ENCODE data around the gene ANGPTL5. TPM values are rescaled to one million over a fixed set of nuclear protein-coding genes. Genes with fewer than 3 reads are reported as not detected.

Gene ANGPTL5
- total and polyA plus RNA-seq, 7 donors = 0.23 to 2.5 (median 0.48) TPM; not detected in 3

DNA sequence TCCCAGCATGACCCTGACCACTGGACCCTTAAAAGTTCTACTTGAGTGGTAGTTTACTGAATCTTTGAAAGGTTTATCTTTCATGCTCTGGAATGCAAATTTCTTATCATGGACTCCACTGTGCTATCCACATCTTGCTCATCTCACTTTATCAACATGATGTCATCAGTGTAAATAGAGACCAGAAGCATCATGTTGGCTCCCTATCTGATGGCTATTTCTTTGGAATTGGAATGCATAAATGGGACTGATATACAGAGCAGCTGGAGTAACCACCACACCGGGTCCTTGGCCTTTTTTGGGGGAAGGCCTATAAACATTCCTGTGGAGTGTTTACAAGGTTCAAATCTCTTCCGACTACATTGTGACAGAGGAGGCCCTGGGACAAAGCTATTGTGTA is 75.6 kb downstream of the ANGPTL5 start:
- H3K4me3 ChIP-seq = no peak overlapping the region
- H3K27me3 ChIP-seq = no peaks in the 10 kb centered on the region
- H3K36me3 ChIP-seq = no peaks in the 10 kb centered on the region
- DNase-seq = no peak
- intact Hi-C loops (cut with DNase I) = no loop called here
- H3K27ac ChIP-seq = no peak overlapping the region
- TF ChIP-seq POLR2A (IDR thresholded peaks at IDR 0.05) = no peak
- TF ChIP-seq EP300 (IDR thresholded peaks at IDR 0.05) = no peak
- no peak for TF ChIP-seq POLR2AphosphoS5 (IDR thresholded peaks at IDR 0.05)
- TF ChIP-seq, protein P1, sequence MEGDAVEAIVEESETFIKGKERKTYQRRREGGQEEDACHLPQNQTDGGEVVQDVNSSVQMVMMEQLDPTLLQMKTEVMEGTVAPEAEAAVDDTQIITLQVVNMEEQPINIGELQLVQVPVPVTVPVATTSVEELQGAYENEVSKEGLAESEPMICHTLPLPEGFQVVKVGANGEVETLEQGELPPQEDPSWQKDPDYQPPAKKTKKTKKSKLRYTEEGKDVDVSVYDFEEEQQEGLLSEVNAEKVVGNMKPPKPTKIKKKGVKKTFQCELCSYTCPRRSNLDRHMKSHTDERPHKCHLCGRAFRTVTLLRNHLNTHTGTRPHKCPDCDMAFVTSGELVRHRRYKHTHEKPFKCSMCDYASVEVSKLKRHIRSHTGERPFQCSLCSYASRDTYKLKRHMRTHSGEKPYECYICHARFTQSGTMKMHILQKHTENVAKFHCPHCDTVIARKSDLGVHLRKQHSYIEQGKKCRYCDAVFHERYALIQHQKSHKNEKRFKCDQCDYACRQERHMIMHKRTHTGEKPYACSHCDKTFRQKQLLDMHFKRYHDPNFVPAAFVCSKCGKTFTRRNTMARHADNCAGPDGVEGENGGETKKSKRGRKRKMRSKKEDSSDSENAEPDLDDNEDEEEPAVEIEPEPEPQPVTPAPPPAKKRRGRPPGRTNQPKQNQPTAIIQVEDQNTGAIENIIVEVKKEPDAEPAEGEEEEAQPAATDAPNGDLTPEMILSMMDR (IDR thresholded peaks at IDR 0.05) = no peak
- no peaks in the 10 kb centered on the region for H3K9me3 ChIP-seq
- no peaks in the 10 kb centered on the region for H3K4me1 ChIP-seq
- 41 to 66% methylated on average over 2 of the region's 2 CpGs for WGBS, 2 donors

Other genes with a start within 250 kb of the ANGPTL5 start
- gene CEP126, start 1.5 kb downstream of the ANGPTL5 start, total RNA-seq = 10 to 100 TPM in 2 of 4 donors, 1 to 10 TPM in 2; 3.7 to 15.5 (median 8.3) TPM
- gene CEP126, start 1.5 kb downstream of the ANGPTL5 start, polyA plus RNA-seq = 1 to 10 TPM; 1.2 to 3.6 (median 1.8) TPM
- 10 to 100 TPM in 1 of 4 donors, 1 to 10 TPM in 3; 2.0 to 15.0 (median 4.0) TPM for gene CFAP300, start 130.9 kb upstream of the ANGPTL5 start, total RNA-seq
- gene CFAP300, start 130.9 kb upstream of the ANGPTL5 start, polyA plus RNA-seq = 1 to 10 TPM in 1 of 3 donors, under 1 TPM in 1, not detected in 1; 0.76 to 1.6 TPM
- 100 to 1,000 TPM; 159 to 239 (median 186) TPM for gene YAP1, start 193.9 kb upstream of the ANGPTL5 start, total RNA-seq
- 10 to 100 TPM; 12.0 to 21.1 (median 13.9) TPM for gene YAP1, start 193.9 kb upstream of the ANGPTL5 start, polyA plus RNA-seq

All from sigmoid colon (tissue), 7 donors.